HepG2 (cell line): ENCODE measurements around the gene FOXN3. TPM values are rescaled to one million over a fixed set of nuclear protein-coding genes. Genes with fewer than 3 reads are reported as not detected.

Experiments
- ATF7-NPFF ChIP-seq: sonication (generic); formaldehyde crosslinking; IDR thresholded peaks from 2 replicates; pipeline ENCODE4 v1.8.1; 2023; ENCODE audit warnings: mild to moderate bottlenecking, low read depth, missing genetic modification reagents, moderate library complexity
- DPF2 ChIP-seq: sonication (generic); formaldehyde crosslinking; IDR thresholded peaks from 2 replicates; pipeline ENCODE4 v1.4.0; 2020; ENCODE audit warnings: mild to moderate bottlenecking, low read depth, missing genetic modification reagents, borderline replicate concordance
- EP300 ChIP-seq, 3 experiments: sonication (generic) in 1 of 3; formaldehyde crosslinking in 1 of 3; IDR thresholded peaks; 2 replicates each; pipeline versions ENCODE4 v1.5.1 to v1.6.1; 2011 to 2020; ENCODE audit warnings: low read depth in 2 of 3, low read length in 2 of 3, borderline replicate concordance in 1 of 3, improper control_type of control experiment in 1 of 3, mild to moderate bottlenecking in 1 of 3, missing genetic modification reagents in 1 of 3, moderate library complexity in 1 of 3
- GLI4 ChIP-seq: sonication (generic); formaldehyde crosslinking; IDR thresholded peaks from 2 replicates; pipeline ENCODE4 v1.5.1; 2020; ENCODE audit warnings: missing genetic modification reagents, mild to moderate bottlenecking, moderate library complexity, borderline replicate concordance
- IKZF4 ChIP-seq: sonication (generic); formaldehyde crosslinking; IDR thresholded peaks from 2 replicates; pipeline ENCODE4 v1.5.1; 2020; ENCODE audit warnings: borderline replicate concordance, mild to moderate bottlenecking, low read depth, missing genetic modification reagents; ENCODE audit errors: not compliant biosample characterization
- MATR3 ChIP-seq: sonication (generic); formaldehyde crosslinking; IDR thresholded peaks from 2 replicates; pipeline ENCODE4 v1.4.0; 2020; ENCODE audit warnings: missing genetic modification reagents
- MIXL1 ChIP-seq: IDR thresholded peaks from 2 replicates; pipeline ENCODE4 v1.6.1; 2016
- MLLT10 ChIP-seq: sonication (generic); formaldehyde crosslinking; IDR thresholded peaks from 2 replicates; pipeline ENCODE4 v1.4.0; 2020; ENCODE audit warnings: missing genetic modification reagents
- NFKBIZ ChIP-seq: IDR thresholded peaks from 2 replicates; pipeline ENCODE4 v1.6.1; 2018; ENCODE audit warnings: missing genetic modification reagents, missing compliant biosample characterization
- TBX2 ChIP-seq: sonication (generic); formaldehyde crosslinking; IDR thresholded peaks from 2 replicates; pipeline ENCODE4 v1.5.0; 2020; ENCODE audit warnings: missing genetic modification reagents, mild to moderate bottlenecking, borderline replicate concordance
- ZNF331 ChIP-seq: sonication (generic); formaldehyde crosslinking; IDR thresholded peaks from 2 replicates; pipeline ENCODE4 v1.4.0; 2020; ENCODE audit warnings: missing genetic modification reagents
- ZNF737 ChIP-seq: sonication (generic); formaldehyde crosslinking; IDR thresholded peaks from 2 replicates; pipeline ENCODE4 v1.5.0; 2020; ENCODE audit warnings: missing genetic modification reagents, mild to moderate bottlenecking, borderline replicate concordance
- ZNF788 ChIP-seq: sonication (generic); formaldehyde crosslinking; IDR thresholded peaks from 2 replicates; pipeline ENCODE4 v1.5.0; 2020; ENCODE audit warnings: mild to moderate bottlenecking, missing genetic modification reagents, borderline replicate concordance
- polyA plus RNA-seq, 8 experiments: library from polyadenylated mRNA; depleted of rRNA in 3 of 8; stranded (reverse) in 7 of 8; unstranded in 1 of 8; fragments of >200 nt; fragmentation: Illumina TruSeq in 4 of 8; extraction: Trizol in 4 of 8; gene quantifications; 2 replicates each; pipeline versions ENCODE4 v1.2.1 to v1.2.3, GENCODE V29; 2011 to 2016; ENCODE audit warnings: low read depth in 4 of 8, missing spikeins in 1 of 8, mixed read lengths in 1 of 8; ENCODE audit not compliant: insufficient read depth in 1 of 8
- total RNA-seq, 5 experiments: library from RNA; depleted of rRNA; stranded (reverse); fragments of >200 nt; fragmentation: Illumina TruSeq; extraction: Trizol; gene quantifications; 2 replicates each; pipeline ENCODE4 v1.2.3, GENCODE V29; 2016; ENCODE audit warnings: low read depth in 1 of 5
- TF ChIP-seq, protein P1 (sequence below): sonication (generic); formaldehyde crosslinking; IDR thresholded peaks from 2 replicates; pipeline ENCODE4 v1.4.0; 2020; ENCODE audit warnings: missing genetic modification reagents, mild to moderate bottlenecking, borderline replicate concordance
- TF ChIP-seq, protein P2 (sequence below): IDR thresholded peaks from 2 replicates; pipeline ENCODE4 v1.6.1; 2016
- TF ChIP-seq, protein P3 (sequence below): sonication (generic); formaldehyde crosslinking; IDR thresholded peaks from 2 replicates; pipeline ENCODE4 v1.5.0; 2020; ENCODE audit warnings: missing genetic modification reagents
- TF ChIP-seq, protein P4 (sequence below): sonication (generic); formaldehyde crosslinking; IDR thresholded peaks from 2 replicates; pipeline ENCODE4 v1.4.0; 2020; ENCODE audit warnings: missing genetic modification reagents, borderline replicate concordance
- TF ChIP-seq, protein P5 (sequence below): IDR thresholded peaks from 2 replicates; pipeline ENCODE4 v1.6.1; 2016; ENCODE audit warnings: missing biosample characterization, missing genetic modification reagents, low read depth
- TF ChIP-seq, protein P6 (sequence below): sonication (generic); formaldehyde crosslinking; IDR thresholded peaks from 2 replicates; pipeline ENCODE4 v1.4.0; 2020; ENCODE audit warnings: mild to moderate bottlenecking, low read depth, missing genetic modification reagents

Gene FOXN3
- total and polyA plus RNA-seq, 2 of the 13 experiments (the other 11 are each of a cell fraction or from before 2014, with no cell fraction given): 32.4 to 70.2 TPM

DNA sequence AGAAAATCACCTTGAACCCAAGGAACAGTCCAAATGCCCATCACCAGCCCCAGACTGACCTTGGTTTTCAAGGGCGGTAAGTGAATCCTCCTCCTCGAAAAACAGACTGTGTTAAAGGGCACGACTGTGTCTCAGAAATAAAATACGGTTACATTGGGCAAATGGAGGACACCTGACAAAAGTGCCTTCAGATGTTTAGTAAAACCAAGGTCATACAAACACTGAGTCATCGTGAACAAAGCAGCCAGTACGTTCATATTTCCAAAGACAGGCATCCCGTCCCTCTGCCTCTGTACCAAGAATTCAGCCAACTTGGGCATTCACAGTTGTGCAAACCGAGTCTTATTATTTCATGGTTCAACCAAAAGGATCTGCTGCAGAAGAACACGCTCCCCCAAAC, 25.9 kb downstream of the FOXN3 start (continued):
- TF ChIP-seq ZNF788 (CRISPR knock-in tag) (0 out of 2 replicates have a peak, but pooled peaks have one; percentile 20), IKZF4 (CRISPR knock-in tag) (no peak), ZNF737 (CRISPR knock-in tag) (no peak), TBX2 (CRISPR knock-in tag) (peak; percentile 87), MIXL1 (CRISPR knock-in tag) (peak; percentile 42; the same call in 1 of the 2 replicates), EP300 (IDR thresholded peaks at IDR 0.05; ENCODE audit: low read depth in 2 of 2, low read length in 2 of 2) (peak; percentile 36 to 93; a peak in 2 of 4 replicates), EP300 (CRISPR knock-in tag; IDR thresholded peaks at IDR 0.05; ENCODE audit: borderline replicate concordance) (peak; percentile 86), ATF7-NPFF (CRISPR knock-in tag) (no peak), DPF2 (CRISPR knock-in tag) (peak; percentile 77; the same call in 1 of the 2 replicates), NFKBIZ (CRISPR knock-in tag) (peak; percentile 83; the same call in 1 of the 2 replicates), ZNF331 (CRISPR knock-in tag) (peak; percentile 19; the same call in 1 of the 2 replicates), GLI4 (CRISPR knock-in tag) (0 out of 2 replicates have a peak, but pooled peaks have one; percentile 40), MATR3 (CRISPR knock-in tag) (no peak), MLLT10 (no peak)
- TF ChIP-seq, protein P1, sequence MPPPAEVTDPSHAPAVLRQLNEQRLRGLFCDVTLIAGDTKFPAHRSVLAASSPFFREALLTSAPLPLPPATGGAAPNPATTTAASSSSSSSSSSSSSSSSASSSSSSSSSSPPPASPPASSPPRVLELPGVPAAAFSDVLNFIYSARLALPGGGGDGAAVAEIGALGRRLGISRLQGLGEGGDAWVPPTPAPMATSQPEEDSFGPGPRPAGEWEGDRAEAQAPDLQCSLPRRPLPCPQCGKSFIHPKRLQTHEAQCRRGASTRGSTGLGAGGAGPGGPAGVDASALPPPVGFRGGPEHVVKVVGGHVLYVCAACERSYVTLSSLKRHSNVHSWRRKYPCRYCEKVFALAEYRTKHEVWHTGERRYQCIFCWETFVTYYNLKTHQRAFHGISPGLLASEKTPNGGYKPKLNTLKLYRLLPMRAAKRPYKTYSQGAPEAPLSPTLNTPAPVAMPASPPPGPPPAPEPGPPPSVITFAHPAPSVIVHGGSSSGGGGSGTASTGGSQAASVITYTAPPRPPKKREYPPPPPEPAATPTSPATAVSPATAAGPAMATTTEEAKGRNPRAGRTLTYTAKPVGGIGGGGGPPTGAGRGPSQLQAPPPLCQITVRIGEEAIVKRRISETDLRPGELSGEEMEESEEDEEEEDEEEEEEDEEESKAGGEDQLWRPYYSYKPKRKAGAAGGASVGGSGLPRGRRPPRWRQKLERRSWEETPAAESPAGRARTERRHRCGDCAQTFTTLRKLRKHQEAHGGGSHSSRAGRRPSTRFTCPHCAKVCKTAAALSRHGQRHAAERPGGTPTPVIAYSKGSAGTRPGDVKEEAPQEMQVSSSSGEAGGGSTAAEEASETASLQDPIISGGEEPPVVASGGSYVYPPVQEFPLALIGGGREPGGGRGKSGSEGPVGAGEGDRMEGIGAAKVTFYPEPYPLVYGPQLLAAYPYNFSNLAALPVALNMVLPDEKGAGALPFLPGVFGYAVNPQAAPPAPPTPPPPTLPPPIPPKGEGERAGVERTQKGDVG (CRISPR knock-in tag): no peak
- TF ChIP-seq, protein P2, sequence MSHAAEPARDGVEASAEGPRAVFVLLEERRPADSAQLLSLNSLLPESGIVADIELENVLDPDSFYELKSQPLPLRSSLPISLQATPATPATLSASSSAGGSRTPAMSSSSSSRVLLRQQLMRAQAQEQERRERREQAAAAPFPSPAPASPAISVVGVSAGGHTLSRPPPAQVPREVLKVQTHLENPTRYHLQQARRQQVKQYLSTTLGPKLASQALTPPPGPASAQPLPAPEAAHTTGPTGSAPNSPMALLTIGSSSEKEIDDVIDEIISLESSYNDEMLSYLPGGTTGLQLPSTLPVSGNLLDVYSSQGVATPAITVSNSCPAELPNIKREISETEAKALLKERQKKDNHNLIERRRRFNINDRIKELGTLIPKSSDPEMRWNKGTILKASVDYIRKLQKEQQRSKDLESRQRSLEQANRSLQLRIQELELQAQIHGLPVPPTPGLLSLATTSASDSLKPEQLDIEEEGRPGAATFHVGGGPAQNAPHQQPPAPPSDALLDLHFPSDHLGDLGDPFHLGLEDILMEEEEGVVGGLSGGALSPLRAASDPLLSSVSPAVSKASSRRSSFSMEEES (CRISPR knock-in tag): peak; percentile 87
- TF ChIP-seq, protein P3, sequence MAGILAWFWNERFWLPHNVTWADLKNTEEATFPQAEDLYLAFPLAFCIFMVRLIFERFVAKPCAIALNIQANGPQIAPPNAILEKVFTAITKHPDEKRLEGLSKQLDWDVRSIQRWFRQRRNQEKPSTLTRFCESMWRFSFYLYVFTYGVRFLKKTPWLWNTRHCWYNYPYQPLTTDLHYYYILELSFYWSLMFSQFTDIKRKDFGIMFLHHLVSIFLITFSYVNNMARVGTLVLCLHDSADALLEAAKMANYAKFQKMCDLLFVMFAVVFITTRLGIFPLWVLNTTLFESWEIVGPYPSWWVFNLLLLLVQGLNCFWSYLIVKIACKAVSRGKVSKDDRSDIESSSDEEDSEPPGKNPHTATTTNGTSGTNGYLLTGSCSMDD (CRISPR knock-in tag): no peak
- TF ChIP-seq, protein P4, sequence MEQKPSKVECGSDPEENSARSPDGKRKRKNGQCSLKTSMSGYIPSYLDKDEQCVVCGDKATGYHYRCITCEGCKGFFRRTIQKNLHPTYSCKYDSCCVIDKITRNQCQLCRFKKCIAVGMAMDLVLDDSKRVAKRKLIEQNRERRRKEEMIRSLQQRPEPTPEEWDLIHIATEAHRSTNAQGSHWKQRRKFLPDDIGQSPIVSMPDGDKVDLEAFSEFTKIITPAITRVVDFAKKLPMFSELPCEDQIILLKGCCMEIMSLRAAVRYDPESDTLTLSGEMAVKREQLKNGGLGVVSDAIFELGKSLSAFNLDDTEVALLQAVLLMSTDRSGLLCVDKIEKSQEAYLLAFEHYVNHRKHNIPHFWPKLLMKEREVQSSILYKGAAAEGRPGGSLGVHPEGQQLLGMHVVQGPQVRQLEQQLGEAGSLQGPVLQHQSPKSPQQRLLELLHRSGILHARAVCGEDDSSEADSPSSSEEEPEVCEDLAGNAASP (CRISPR knock-in tag): peak; percentile 74; the same call in 1 of the 2 replicates
- TF ChIP-seq, protein P5, sequence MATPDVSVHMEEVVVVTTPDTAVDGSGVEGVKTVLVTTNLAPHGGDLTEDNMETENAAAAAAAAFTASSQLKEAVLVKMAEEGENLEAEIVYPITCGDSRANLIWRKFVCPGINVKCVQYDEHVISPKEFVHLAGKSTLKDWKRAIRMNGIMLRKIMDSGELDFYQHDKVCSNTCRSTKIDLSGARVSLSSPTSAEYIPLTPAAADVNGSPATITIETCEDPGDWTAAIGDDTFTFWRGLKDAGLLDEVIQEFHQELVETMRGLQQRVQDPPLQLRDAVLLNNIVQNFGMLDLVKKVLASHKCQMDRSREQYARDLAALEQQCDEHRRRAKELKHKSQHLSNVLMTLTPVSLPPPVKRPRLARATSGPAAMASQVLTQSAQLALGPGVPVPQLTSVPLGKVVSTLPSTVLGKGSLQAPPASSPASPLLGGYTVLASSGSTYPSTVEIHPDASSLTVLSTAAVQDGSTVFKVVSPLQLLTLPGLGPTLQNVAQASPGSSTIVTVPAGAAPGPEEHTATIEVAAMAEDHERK (CRISPR knock-in tag): no peak
- TF ChIP-seq, protein P6, sequence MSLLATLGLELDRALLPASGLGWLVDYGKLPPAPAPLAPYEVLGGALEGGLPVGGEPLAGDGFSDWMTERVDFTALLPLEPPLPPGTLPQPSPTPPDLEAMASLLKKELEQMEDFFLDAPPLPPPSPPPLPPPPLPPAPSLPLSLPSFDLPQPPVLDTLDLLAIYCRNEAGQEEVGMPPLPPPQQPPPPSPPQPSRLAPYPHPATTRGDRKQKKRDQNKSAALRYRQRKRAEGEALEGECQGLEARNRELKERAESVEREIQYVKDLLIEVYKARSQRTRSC: no peak
